ENCODE measurements around the gene TMC6. TPM values are rescaled to one million over a fixed set of nuclear protein-coding genes. Genes with fewer than 3 reads are reported as not detected.
A peak's percentile ranks its signal among the peaks of the same experiment; 100 is the strongest.

The TMC6 gene
- total and polyA plus RNA-seq, 4 experiments from 2014 or later = 258 to 702 (median 498) TPM

GRCh38 chr17:78105551-78105950, 23.0 kb downstream of the TMC6 start:
- H3K4me3 Mint-ChIP-seq = no peak overlapping the region
- ChIA-PET CTCF (ENCODE audit: partially characterized antibody) (interaction anchor here (1.5 to 3.6 kb wide), 2 partner anchors 29 to 71 kb away, joined by 4 to 17 read pairs; no protein-coding TSS in a partner anchor), POLR2A (ENCODE audit: partially characterized antibody) (interaction anchor here (0.8 to 13.2 kb wide), 3 partner anchors 9 to 27 kb away, joined by 3 to 805 read pairs (median 4); partner anchors contain the start of genes TMC6 and TMC8)
- no peak for DNase-seq
- no peaks in the 10 kb centered on the region for H3K27me3 Mint-ChIP-seq
- H3K4me3 ChIP-seq (ENCODE audit: low read length in 2 of 2) = no peak overlapping the region
- H3K9me3 ChIP-seq (ENCODE audit: control insufficient read depth in 1 of 2, low read length in 2 of 2) = no peaks in the 10 kb centered on the region
- H3K9me3 Mint-ChIP-seq = no peaks in the 10 kb centered on the region
- intact Hi-C loops (cut with micrococcal nuclease) = no loop called here
- H3K27me3 ChIP-seq (ENCODE audit: insufficient read depth, low read length) = no peaks in the 10 kb centered on the region
- peaks cover 2% of the 10 kb centered on the region for H3K4me1 ChIP-seq (ENCODE audit: insufficient read depth, low read length)
- H3K27ac ChIP-seq (ENCODE audit: low read depth, low read length) = no peak overlapping the region
- H3K4me1 Mint-ChIP-seq = peaks cover 5 to 19% (median 11%) of the 10 kb centered on the region in 4 donors
- H3K36me3 Mint-ChIP-seq = peaks cover 32 to 64% of the 10 kb centered on the region in 2 donors
- peaks cover 53% of the 10 kb centered on the region for H3K36me3 ChIP-seq (ENCODE audit: insufficient read depth, low read length)
- H3K27ac Mint-ChIP-seq = no peak overlapping the region

- Histone ChIP-seq H3K4me1 (ENCODE audit: insufficient read depth, low read length) (no peaks in the 10 kb centered on the region), H3K9me3 (ENCODE audit: control insufficient read depth in 1 of 2, low read length in 2 of 2) (no peaks in the 10 kb centered on the region), H3K4me3 (ENCODE audit: low read length in 2 of 2) (no peak overlapping the region), H3K27me3 (ENCODE audit: insufficient read depth, low read length) (no peaks in the 10 kb centered on the region), H3K36me3 (ENCODE audit: insufficient read depth, low read length) (peaks cover 53% of the 10 kb centered on the region), H3K27ac (ENCODE audit: low read depth, low read length) (no peak overlapping the region)
- Mint-ChIP-seq H3K9me3 (no peaks in the 10 kb centered on the region), H3K4me1 (peaks cover 5 to 19% (median 10%) of the 10 kb centered on the region in 4 donors), H3K27me3 (no peaks in the 10 kb centered on the region), H3K36me3 (peaks cover 30 to 63% of the 10 kb centered on the region in 2 donors), H3K27ac (peak overlapping the region in 1 of 7 donors; percentile 41), H3K4me3 (no peak overlapping the region)
- POLR2A ChIA-PET (ENCODE audit: partially characterized antibody) = interaction anchor here (0.8 to 13.2 kb wide), 2 partner anchors 13 to 27 kb away, joined by 4 to 805 read pairs; partner anchors contain the start of genes TMC6 and TMC8
- no peak for DNase-seq
- CTCF ChIA-PET (ENCODE audit: partially characterized antibody) = interaction anchor here (1.5 to 3.6 kb wide), 2 partner anchors 30 to 72 kb away, joined by 4 to 17 read pairs; no protein-coding TSS in a partner anchor
- intact Hi-C loops (cut with micrococcal nuclease) = no loop called here
Observed at GRCh38 chr17:78105101-78105500, 23.5 kb downstream of the TMC6 start.

GRCh38 chr17:78104540-78104941, 24.0 kb downstream of the TMC6 start:
- intact Hi-C loops (cut with micrococcal nuclease) = no loop called here
- Mint-ChIP-seq H3K27ac (no peak overlapping the region), H3K27me3 (no peaks in the 10 kb centered on the region), H3K4me3 (no peak overlapping the region), H3K4me1 (peaks cover 5 to 19% (median 9%) of the 10 kb centered on the region in 4 donors), H3K9me3 (no peaks in the 10 kb centered on the region), H3K36me3 (peaks cover 34 to 67% of the 10 kb centered on the region in 2 donors)
- no peak for DNase-seq
- CTCF ChIA-PET (ENCODE audit: partially characterized antibody) = no interaction called here
- POLR2A ChIA-PET (ENCODE audit: partially characterized antibody) = interaction anchor here (13.2 kb wide), 1 partner anchor 28 kb away, joined by 805 read pairs; the partner anchor contains the start of genes TMC6 and TMC8
- Histone ChIP-seq H3K4me1 (ENCODE audit: insufficient read depth, low read length) (no peaks in the 10 kb centered on the region), H3K36me3 (ENCODE audit: insufficient read depth, low read length) (peaks cover 53% of the 10 kb centered on the region), H3K4me3 (ENCODE audit: low read length in 2 of 2) (no peak overlapping the region), H3K27ac (ENCODE audit: low read depth, low read length) (no peak overlapping the region), H3K27me3 (ENCODE audit: insufficient read depth, low read length) (no peaks in the 10 kb centered on the region), H3K9me3 (ENCODE audit: control insufficient read depth in 1 of 2, low read length in 2 of 2) (no peaks in the 10 kb centered on the region)

DNA sequence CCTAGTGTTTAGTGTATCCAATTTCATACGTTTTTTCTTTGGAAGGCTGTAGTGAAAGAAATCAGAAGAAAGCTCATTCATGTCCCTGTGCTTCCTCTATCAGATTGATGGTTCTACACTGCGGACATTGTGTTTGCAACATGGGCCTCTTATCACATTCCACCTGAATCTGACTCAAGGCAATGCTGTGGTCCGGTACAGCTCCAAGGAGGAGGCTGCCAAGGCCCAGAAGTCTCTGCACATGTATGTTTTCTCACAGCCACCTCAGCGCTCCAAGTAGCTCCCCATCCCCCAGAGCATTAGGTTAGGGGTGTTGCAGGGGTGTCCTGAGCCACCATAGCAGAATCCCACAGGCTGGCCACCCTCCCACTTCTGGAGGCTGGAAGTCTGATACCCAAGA, 25.2 kb downstream of the TMC6 start:
- Mint-ChIP-seq H3K36me3 (peaks cover 43 to 70% of the 10 kb centered on the region in 2 donors), H3K4me3 (no peak overlapping the region), H3K27me3 (no peaks in the 10 kb centered on the region), H3K4me1 (peaks cover 5 to 12% (median 9%) of the 10 kb centered on the region in 4 donors), H3K27ac (no peak overlapping the region), H3K9me3 (no peaks in the 10 kb centered on the region)
- intact Hi-C loops (cut with micrococcal nuclease) = no loop called here
- peaks cover 51% of the 10 kb centered on the region for H3K36me3 ChIP-seq (ENCODE audit: insufficient read depth, low read length)
- POLR2A ChIA-PET (ENCODE audit: partially characterized antibody) = interaction anchor here (1.4 kb wide), 1 partner anchor 37 kb away, joined by 3 read pairs; no protein-coding TSS in a partner anchor
- H3K27me3 ChIP-seq (ENCODE audit: insufficient read depth, low read length) = no peaks in the 10 kb centered on the region
- no peaks in the 10 kb centered on the region for H3K4me1 ChIP-seq (ENCODE audit: insufficient read depth, low read length)
- no peak overlapping the region for H3K4me3 ChIP-seq (ENCODE audit: low read length in 2 of 2)
- no peak overlapping the region for H3K27ac ChIP-seq (ENCODE audit: low read depth, low read length)
- H3K9me3 ChIP-seq (ENCODE audit: control insufficient read depth in 1 of 2, low read length in 2 of 2) = no peaks in the 10 kb centered on the region
- CTCF ChIA-PET (ENCODE audit: partially characterized antibody) = no interaction called here
- no peak for DNase-seq

- Mint-ChIP-seq H3K9me3 (no peaks in the 10 kb centered on the region), H3K4me3 (no peak overlapping the region), H3K4me1 (no peaks in the 10 kb centered on the region), H3K27me3 (no peaks in the 10 kb centered on the region), H3K27ac (peak overlapping the region in 3 of 7 donors; percentile 48 to 77 (median 50)), H3K36me3 (peaks cover 48 to 72% of the 10 kb centered on the region in 2 donors)
- Histone ChIP-seq H3K4me3 (ENCODE audit: low read length in 2 of 2) (no peak overlapping the region), H3K27me3 (ENCODE audit: insufficient read depth, low read length) (no peaks in the 10 kb centered on the region), H3K36me3 (ENCODE audit: insufficient read depth, low read length) (peaks cover 66% of the 10 kb centered on the region), H3K27ac (ENCODE audit: low read depth, low read length) (no peak overlapping the region), H3K4me1 (ENCODE audit: insufficient read depth, low read length) (no peaks in the 10 kb centered on the region), H3K9me3 (ENCODE audit: control insufficient read depth in 1 of 2, low read length in 2 of 2) (no peaks in the 10 kb centered on the region)
- no peak for DNase-seq
- ChIA-PET POLR2A (ENCODE audit: partially characterized antibody) (no interaction called here), CTCF (ENCODE audit: partially characterized antibody) (no interaction called here)
- intact Hi-C loops (cut with micrococcal nuclease) = no loop called here
Observed at GRCh38 chr17:78101542-78101941, 27.0 kb downstream of the TMC6 start.

GRCh38 chr17:78101112-78101511, 27.4 kb downstream of the TMC6 start:
- DNase-seq = no peak
- Histone ChIP-seq H3K27me3 (ENCODE audit: insufficient read depth, low read length) (no peaks in the 10 kb centered on the region), H3K4me1 (ENCODE audit: insufficient read depth, low read length) (no peaks in the 10 kb centered on the region), H3K9me3 (ENCODE audit: control insufficient read depth in 1 of 2, low read length in 2 of 2) (no peaks in the 10 kb centered on the region), H3K27ac (ENCODE audit: low read depth, low read length) (no peak overlapping the region), H3K36me3 (ENCODE audit: insufficient read depth, low read length) (peaks cover 70% of the 10 kb centered on the region), H3K4me3 (ENCODE audit: low read length in 2 of 2) (no peak overlapping the region)
- Mint-ChIP-seq H3K27ac (no peak overlapping the region), H3K4me3 (no peak overlapping the region), H3K9me3 (no peaks in the 10 kb centered on the region), H3K4me1 (no peaks in the 10 kb centered on the region), H3K36me3 (peaks cover 52 to 74% of the 10 kb centered on the region in 2 donors), H3K27me3 (no peaks in the 10 kb centered on the region)
- POLR2A ChIA-PET (ENCODE audit: partially characterized antibody) = no interaction called here
- intact Hi-C loops (cut with micrococcal nuclease) = no loop called here
- CTCF ChIA-PET (ENCODE audit: partially characterized antibody) = interaction anchor here (1.1 to 2.7 kb wide), 2 partner anchors 16 to 36 kb away, joined by 3 to 7 read pairs; no protein-coding TSS in a partner anchor

DNA sequence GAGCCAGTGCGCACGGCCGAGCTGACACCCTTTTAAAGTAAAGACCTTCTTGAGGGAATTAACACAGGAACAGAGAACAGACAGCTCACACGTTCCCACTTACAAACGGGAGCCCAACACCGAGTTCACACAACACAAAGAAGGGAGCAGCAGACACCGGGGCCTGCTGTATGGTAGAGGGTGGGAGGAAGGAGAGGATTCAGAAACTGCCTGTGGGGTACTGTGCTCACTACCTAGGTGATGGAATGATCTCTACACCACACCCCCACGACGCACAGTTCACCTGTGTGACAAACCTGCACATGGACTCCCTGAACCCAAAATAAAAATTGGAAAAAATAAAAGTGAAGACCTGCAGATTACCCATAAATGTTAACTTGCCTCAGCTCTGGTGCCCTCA, 32.5 kb downstream of the TMC6 start:
- Mint-ChIP-seq H3K27me3 (no peaks in the 10 kb centered on the region), H3K4me3 (no peak overlapping the region), H3K27ac (peak overlapping the region in 1 of 7 donors; percentile 60), H3K9me3 (no peaks in the 10 kb centered on the region), H3K4me1 (no peaks in the 10 kb centered on the region), H3K36me3 (peaks cover 68 to 86% of the 10 kb centered on the region in 2 donors)
- DNase-seq = no peak
- ChIA-PET CTCF (ENCODE audit: partially characterized antibody) (interaction anchor here (1.2 kb wide), 1 partner anchor 80 kb away, joined by 3 read pairs; no protein-coding TSS in a partner anchor), POLR2A (ENCODE audit: partially characterized antibody) (interaction anchor here (1.1 to 1.3 kb wide), 2 partner anchors 32 to 67 kb away, joined by 3 read pairs; no protein-coding TSS in a partner anchor)
- Histone ChIP-seq H3K4me1 (ENCODE audit: insufficient read depth, low read length) (no peaks in the 10 kb centered on the region), H3K27ac (ENCODE audit: low read depth, low read length) (no peak overlapping the region), H3K27me3 (ENCODE audit: insufficient read depth, low read length) (no peaks in the 10 kb centered on the region), H3K4me3 (ENCODE audit: low read length in 2 of 2) (no peak overlapping the region), H3K36me3 (ENCODE audit: insufficient read depth, low read length) (peaks cover 79% of the 10 kb centered on the region), H3K9me3 (ENCODE audit: control insufficient read depth in 1 of 2, low read length in 2 of 2) (no peaks in the 10 kb centered on the region)
- intact Hi-C loops (cut with micrococcal nuclease) = no loop called here
